ENCODE measurements around the gene DRC3.

- no peak for TF ChIP-seq EZH2 (IDR thresholded peaks at IDR 0.05; ENCODE audit: borderline replicate concordance)
- TF ChIP-seq CTCF (IDR thresholded peaks at IDR 0.05; ENCODE audit: poor library complexity) = no peak
- TF ChIP-seq EZH2phosphoT487 (IDR thresholded peaks at IDR 0.05; ENCODE audit: low read depth, severe bottlenecking, unreplicated experiment) = no peak
Observed at GRCh38 chr17:17940441-17940911, 32.2 kb upstream of the DRC3 start.
